Small intestine (tissue), 16 donors: ENCODE data around the gene CCL5. TPM values are rescaled to one million over a fixed set of nuclear protein-coding genes. Genes with fewer than 3 reads are reported as not detected.
A peak's percentile ranks its signal among the peaks of the same experiment; 100 is the strongest.

Source experiments
- DNase-seq, 2 donors: peaks; one replicate each; pipeline versions ENCODE4 v3.0.0 to v3.0.0-alpha.2; 2013
- FAIRE-seq: peaks from 2 replicates; lab custom pipeline; 2012; peaks lifted over from hg19 to GRCh38; lab: Jason Lieb, UNC
- H3K27ac ChIP-seq, 3 donors: one replicate each; pipeline ENCODE4 v1.5.1; 2013; ENCODE audit warnings: low read length in 2 of 3, mild to moderate bottlenecking in 2 of 3, control low read depth in 1 of 3, inconsistent platforms in 1 of 3, low read depth in 1 of 3, moderate library complexity in 1 of 3
- H3K27me3 ChIP-seq, 3 donors: one replicate each; pipeline ENCODE4 v1.6.1; 2013; ENCODE audit warnings: low read length in 3 of 3, inconsistent platforms in 1 of 3; ENCODE audit not compliant: control insufficient read depth in 3 of 3, insufficient read depth in 3 of 3
- H3K36me3 ChIP-seq, 3 donors: one replicate each; pipeline ENCODE4 v1.6.1; 2013; ENCODE audit warnings: low read length in 3 of 3, inconsistent platforms in 1 of 3, low read depth in 1 of 3, mild to moderate bottlenecking in 1 of 3, moderate library complexity in 1 of 3; ENCODE audit not compliant: control insufficient read depth in 3 of 3, insufficient read depth in 2 of 3
- H3K4me1 ChIP-seq, 3 donors: one replicate each; pipeline ENCODE4 v1.6.1; 2013; ENCODE audit warnings: low read length in 2 of 3, inconsistent platforms in 1 of 3, low read depth in 1 of 3, mild to moderate bottlenecking in 1 of 3, moderate library complexity in 1 of 3; ENCODE audit not compliant: control insufficient read depth in 3 of 3, insufficient read depth in 2 of 3
- H3K4me3 ChIP-seq, 3 donors: one replicate each; pipeline ENCODE4 v1.5.1; 2013; ENCODE audit warnings: low read length in 3 of 3, control low read depth in 1 of 3, inconsistent platforms in 1 of 3, low read depth in 1 of 3, mild to moderate bottlenecking in 1 of 3, moderate library complexity in 1 of 3
- H3K9me3 ChIP-seq, 2 donors: one replicate each; pipeline ENCODE4 v1.6.1; 2013; ENCODE audit warnings: low read depth in 1 of 2, low read length in 1 of 2; ENCODE audit not compliant: control insufficient read depth in 2 of 2, insufficient read depth in 1 of 2
- WGBS, 3 donors: extraction: QIAGEN DNeasy Blood & Tissue Kit; methylation state at CpG; one replicate each; pipeline ENCODE4 v1.1.7; 2013; 5-methylcytosine and 5-hydroxymethylcytosine counted together
- long read RNA-seq, 10 donors: transcript quantifications; one replicate each; lab custom pipeline, GENCODE V29; 2026
- polyA plus RNA-seq, 4 donors: library from polyadenylated mRNA; stranded (reverse) in 3 of 4; unstranded in 1 of 4; fragments of 200-250 nt in 3 of 4; fragments of 120-200 nt in 1 of 4; gene quantifications; one replicate each; pipeline versions ENCODE4 v1.2.1 to v1.2.3, GENCODE V29; 2013
- donor health status: healthy with polysubstance abuse.
- donor health status: control.
- donor health status: control.
- donor health status: Bipolar disorder and iron deficiency.
- donor health status: healthy.

The CCL5 gene
- polyA plus RNA-seq: 10 to 100 TPM in 1 of 4 donors, 1 to 10 TPM in 3; 4.0 to 44.0 (median 6.3) TPM
- long read RNA-seq, donor 1: 0 reads
- long read RNA-seq, donor 2, partial matches to known transcripts: 0 of 4 reads
- long read RNA-seq, donor 2, other reads (novel, unspliced or antisense): 0 of 4 reads
- long read RNA-seq, donor 3, transcript CCL5-201 (3 exons, 1,365 nt): major isoform, 6 of 7 reads
- long read RNA-seq, donor 3, partial matches to known transcripts: 0 of 7 reads
- long read RNA-seq, donor 3, other reads (novel, unspliced or antisense): 0 of 7 reads
- long read RNA-seq, donor 4: 0 reads
- long read RNA-seq, donor 5: 0 reads
- long read RNA-seq, donor 6, transcript CCL5-201 (3 exons, 1,365 nt): major isoform, 9 of 9 reads
- long read RNA-seq, donor 6, partial matches to known transcripts: 0 of 9 reads
- long read RNA-seq, donor 6, other reads (novel, unspliced or antisense): 0 of 9 reads
- long read RNA-seq, donor 7: 0 reads
- long read RNA-seq, donor 8, partial matches to known transcripts: 0 of 2 reads
- long read RNA-seq, donor 8, other reads (novel, unspliced or antisense): 0 of 2 reads
- long read RNA-seq, donor 9, partial matches to known transcripts: 0 of 3 reads
- long read RNA-seq, donor 9, other reads (novel, unspliced or antisense): 0 of 3 reads
- long read RNA-seq, donor 10, partial matches to known transcripts: 0 of 1 reads
- long read RNA-seq, donor 10, other reads (novel, unspliced or antisense): 0 of 1 reads

DNA sequence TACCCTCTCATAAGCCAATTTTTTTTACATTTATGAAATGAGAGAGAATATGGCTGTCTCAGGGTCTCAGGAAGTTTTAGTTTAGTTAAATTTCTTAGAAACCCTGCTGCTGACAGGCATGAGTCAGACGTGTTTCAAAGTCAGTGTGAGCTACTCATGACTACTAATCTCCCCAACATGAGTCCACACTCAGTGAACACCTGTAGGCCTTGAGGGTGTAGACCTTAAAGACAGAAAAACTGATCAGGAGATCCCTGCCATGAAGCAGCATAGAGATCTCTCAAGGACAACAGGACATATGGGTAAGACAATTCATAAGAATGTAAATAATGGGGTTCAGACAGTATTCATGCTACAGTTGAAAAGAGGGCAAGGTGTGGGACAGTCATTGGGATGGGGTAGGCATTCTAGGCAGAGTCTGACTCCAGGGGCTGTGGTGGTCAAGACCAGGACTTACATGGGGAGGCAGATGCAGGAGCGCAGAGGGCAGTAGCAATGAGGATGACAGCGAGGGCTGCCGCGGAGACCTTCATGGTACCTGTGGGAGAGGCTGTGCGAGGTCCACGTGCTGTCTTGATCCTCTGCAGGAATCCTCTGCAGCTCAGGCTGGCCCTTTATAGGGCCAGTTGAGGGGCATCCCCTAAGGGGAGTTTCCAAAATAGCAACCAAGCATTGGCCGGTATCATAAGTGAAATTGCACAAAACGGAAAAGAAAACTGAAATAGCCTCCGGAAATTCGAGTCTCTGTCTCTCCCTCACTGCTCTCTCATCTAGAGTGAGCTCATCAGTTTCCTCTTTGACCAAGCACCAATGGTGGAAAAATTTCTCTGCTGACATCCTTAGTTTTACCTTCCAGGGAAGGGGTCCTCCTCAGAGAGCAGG lies at the start of gene CCL5:
Gene CCL5, minus strand, starts transcription at position 588 of the 882 bp plus-strand sequence.
- Histone ChIP-seq H3K9me3 (no peaks in the 10 kb centered on the region), H3K27ac (peak within 1 kb of the TSS in 1 of 3 donors; percentile 58), H3K4me3 (peak within 1 kb of the TSS in 1 of 3 donors; percentile 32), H3K27me3 (no peaks in the 10 kb centered on the region), H3K4me1 (no peaks in the 10 kb centered on the region), H3K36me3 (no peaks in the 10 kb centered on the region)
- 51 to 65% (median 61%) methylated on average over 11 of the region's 11 CpGs for WGBS, 3 donors
- no peak for FAIRE-seq
- DNase-seq: peak in 1 of 2 donors; percentile 51

GRCh38 chr17:35927714-35928113 lies 47.6 kb upstream of the CCL5 start:
- H3K27me3 ChIP-seq: no peaks in the 10 kb centered on the region
- DNase-seq: peak in 1 of 2 donors; percentile 56
- no peaks in the 10 kb centered on the region for H3K9me3 ChIP-seq
- peaks cover 0 to 17% (median 4%) of the 10 kb centered on the region in 3 donors for H3K4me1 ChIP-seq
- no peak overlapping the region for H3K4me3 ChIP-seq
- peak overlapping the region in 1 of 3 donors; percentile 75 for H3K27ac ChIP-seq
- peaks cover 0 to 6% (median 0%) of the 10 kb centered on the region in 3 donors for H3K36me3 ChIP-seq
- no peak for FAIRE-seq

- FAIRE-seq: no peak
- Histone ChIP-seq H3K4me3 (no peak overlapping the region), H3K27ac (no peak overlapping the region), H3K9me3 (no peaks in the 10 kb centered on the region), H3K4me1 (peaks cover 0 to 12% (median 0%) of the 10 kb centered on the region in 3 donors), H3K27me3 (no peaks in the 10 kb centered on the region), H3K36me3 (peaks cover 0 to 6% (median 0%) of the 10 kb centered on the region in 3 donors)
- 94 to 99% (median 96%) methylated on average over 6 of the region's 6 CpGs for WGBS, 3 donors
- no peak for DNase-seq
Measured at GRCh38 chr17:35923609-35924114, 43.5 kb upstream of the CCL5 start.

DNA sequence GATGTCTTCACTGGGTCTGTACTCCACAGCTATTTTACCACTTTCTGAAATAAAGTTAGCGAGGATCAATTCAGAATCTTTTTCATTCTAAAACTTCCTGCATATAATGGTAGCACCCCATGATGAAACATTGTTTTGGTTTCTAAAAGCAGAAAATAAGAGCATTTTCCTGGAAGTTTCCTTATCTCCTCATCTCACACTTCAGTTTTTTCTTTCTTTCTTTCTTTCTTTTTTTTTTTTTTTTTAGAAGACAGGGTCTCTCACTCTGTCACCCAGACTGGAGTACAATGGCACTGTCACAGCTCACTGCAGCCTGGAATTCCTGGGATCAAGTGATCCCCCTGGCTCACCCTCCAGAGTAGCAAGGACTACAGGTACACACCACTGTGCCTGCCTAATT lies 40.1 kb upstream of the CCL5 start:
- Histone ChIP-seq H3K9me3 (peaks cover 0 to 5% of the 10 kb centered on the region in 2 donors), H3K27ac (no peak overlapping the region), H3K36me3 (peaks cover 0 to 12% (median 0%) of the 10 kb centered on the region in 3 donors), H3K4me3 (no peak overlapping the region), H3K4me1 (peaks cover 0 to 14% (median 0%) of the 10 kb centered on the region in 3 donors), H3K27me3 (no peaks in the 10 kb centered on the region)
- DNase-seq (no peak), FAIRE-seq (no peak)
- whole genome bisulfite sequencing, 3 donors: 93 to 94% (median 94%) methylated on average over 1 of the region's 1 CpG

DNA sequence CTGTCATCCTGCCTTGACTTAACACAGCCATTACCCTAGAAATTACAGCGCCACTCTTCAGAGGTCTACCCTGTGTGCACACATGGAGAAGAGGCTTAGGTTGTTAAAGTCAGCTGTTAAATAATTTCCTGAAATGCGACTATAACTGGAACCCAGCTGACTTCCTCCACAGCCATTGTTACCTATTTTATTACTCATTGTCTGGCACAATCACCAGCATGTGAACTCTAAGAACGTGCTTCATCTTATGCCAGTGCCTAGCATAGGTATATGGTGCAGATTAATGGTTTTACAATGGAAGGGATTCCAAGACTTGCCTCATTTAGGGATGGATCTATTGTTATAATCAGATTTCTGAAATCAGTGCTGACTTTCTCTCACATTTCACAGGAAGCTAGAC lies 38.5 kb upstream of the CCL5 start:
- 56 to 75% (median 65%) methylated on average over 3 of the region's 3 CpGs for WGBS, 3 donors
- no peak for DNase-seq

DNA sequence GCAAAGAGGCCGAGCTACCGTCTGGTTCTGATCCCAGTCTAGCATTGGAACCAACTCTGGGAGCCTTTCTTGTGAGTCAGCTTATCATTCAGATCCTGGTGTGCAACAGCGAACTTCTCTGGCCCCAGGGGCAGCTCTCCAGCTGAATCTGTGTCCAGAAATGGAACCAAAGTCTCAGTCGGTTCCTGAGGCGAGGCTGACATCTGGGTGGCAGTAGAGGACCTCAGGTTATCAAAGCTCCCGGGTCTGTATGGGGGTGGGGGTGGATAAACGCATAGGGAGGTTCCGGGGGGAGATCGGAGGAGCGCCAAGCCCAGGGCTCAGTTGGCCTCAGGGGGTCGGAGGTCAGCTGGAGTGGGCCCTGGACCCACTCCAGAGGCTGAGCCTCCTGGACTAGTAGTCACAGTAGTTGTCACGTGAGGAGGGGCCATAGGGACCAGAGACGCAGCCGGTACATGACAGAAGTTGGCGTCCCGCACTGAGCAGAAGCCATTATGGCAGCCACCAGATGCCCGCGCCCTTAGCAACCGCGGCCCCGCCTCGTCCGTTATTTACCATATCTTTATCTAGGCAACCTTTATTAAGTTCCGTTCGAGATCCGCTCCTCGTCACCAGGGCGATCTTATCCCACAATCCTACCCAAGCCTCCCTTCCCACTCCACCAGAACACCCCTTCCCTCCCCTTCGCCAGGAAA lies 37.5 kb upstream of the CCL5 start:
- H3K36me3 ChIP-seq: peaks cover 0 to 9% (median 0%) of the 10 kb centered on the region in 3 donors
- FAIRE-seq (no peak), DNase-seq (no peak)
- peaks cover 0 to 24% of the 10 kb centered on the region in 2 donors for H3K9me3 ChIP-seq
- no peaks in the 10 kb centered on the region for H3K27me3 ChIP-seq
- H3K27ac ChIP-seq: no peak overlapping the region
- peaks cover 0 to 33% (median 2%) of the 10 kb centered on the region in 3 donors for H3K4me1 ChIP-seq
- 94 to 98% (median 97%) methylated on average over 28 to 29 of the region's 29 CpGs for WGBS, 3 donors
- no peak overlapping the region for H3K4me3 ChIP-seq

More for the DNA sequence above, 38.5 kb upstream of the CCL5 start:
- FAIRE-seq: no peak
- H3K27ac ChIP-seq: no peak overlapping the region
- peaks cover 0 to 12% (median 0%) of the 10 kb centered on the region in 3 donors for H3K36me3 ChIP-seq
- H3K27me3 ChIP-seq: no peaks in the 10 kb centered on the region
- peaks cover 0 to 16% of the 10 kb centered on the region in 2 donors for H3K9me3 ChIP-seq
- H3K4me1 ChIP-seq: peaks cover 0 to 28% (median 0%) of the 10 kb centered on the region in 3 donors
- H3K4me3 ChIP-seq: no peak overlapping the region

- Histone ChIP-seq H3K27me3 (no peaks in the 10 kb centered on the region), H3K9me3 (peaks cover 0 to 24% of the 10 kb centered on the region in 2 donors), H3K4me1 (peaks cover 0 to 33% (median 2%) of the 10 kb centered on the region in 3 donors), H3K27ac (peak overlapping the region in 1 of 3 donors; percentile 89), H3K36me3 (peaks cover 0 to 9% (median 0%) of the 10 kb centered on the region in 3 donors), H3K4me3 (no peak overlapping the region)
- no peak for FAIRE-seq
- peak in 1 of 2 donors; percentile 79 for DNase-seq
- 84 to 96% (median 92%) methylated on average over 3 of the region's 3 CpGs for whole genome bisulfite sequencing, 3 donors
Measured at GRCh38 chr17:35915153-35915964, 35.2 kb upstream of the CCL5 start.
